ENCODE results near the gene KBTBD8.

The KBTBD8 gene

GRCh38 chr3:67047051-67047450 is 48.9 kb downstream of the KBTBD8 start:
- Histone ChIP-seq H3K4me1 (ENCODE audit: control insufficient read depth in 1 of 2, insufficient read depth in 1 of 2, low read depth in 1 of 2, low read length in 1 of 2) (no peaks in the 10 kb centered on the region), H3K27me3 (no peaks in the 10 kb centered on the region), H3K9me3 (no peaks in the 10 kb centered on the region), H3K36me3 (no peaks in the 10 kb centered on the region), H3K27ac (no peak overlapping the region), H3K4me3 (ENCODE audit: low read depth in 1 of 2, low read length in 1 of 2) (no peak overlapping the region)
- TF ChIP-seq CTCF (IDR thresholded peaks at IDR 0.05): no peak

GRCh38 chr3:67048067-67048714 is 50.1 kb downstream of the KBTBD8 start:
- H3K27me3 ChIP-seq: no peaks in the 10 kb centered on the region
- H3K4me1 ChIP-seq (ENCODE audit: control insufficient read depth in 1 of 2, insufficient read depth in 1 of 2, low read depth in 1 of 2, low read length in 1 of 2): no peaks in the 10 kb centered on the region
- no peak overlapping the region for H3K4me3 ChIP-seq (ENCODE audit: low read depth in 1 of 2, low read length in 1 of 2)
- no peak overlapping the region for H3K27ac ChIP-seq
- no peaks in the 10 kb centered on the region for H3K36me3 ChIP-seq
- H3K9me3 ChIP-seq: no peaks in the 10 kb centered on the region
- no peak for TF ChIP-seq CTCF (IDR thresholded peaks at IDR 0.05)

GRCh38 chr3:67048715-67049074 is 50.6 kb downstream of the KBTBD8 start:
- Histone ChIP-seq H3K4me3 (ENCODE audit: low read depth in 1 of 2, low read length in 1 of 2) (no peak overlapping the region), H3K4me1 (ENCODE audit: control insufficient read depth in 1 of 2, insufficient read depth in 1 of 2, low read depth in 1 of 2, low read length in 1 of 2) (no peaks in the 10 kb centered on the region), H3K27ac (no peak overlapping the region), H3K27me3 (no peaks in the 10 kb centered on the region), H3K9me3 (no peaks in the 10 kb centered on the region), H3K36me3 (no peaks in the 10 kb centered on the region)
- no peak for TF ChIP-seq CTCF (IDR thresholded peaks at IDR 0.05)

- Histone ChIP-seq H3K4me3 (ENCODE audit: low read depth in 1 of 2, low read length in 1 of 2) (no peak overlapping the region), H3K4me1 (ENCODE audit: control insufficient read depth in 1 of 2, insufficient read depth in 1 of 2, low read depth in 1 of 2, low read length in 1 of 2) (no peaks in the 10 kb centered on the region), H3K36me3 (no peaks in the 10 kb centered on the region), H3K27ac (no peak overlapping the region), H3K27me3 (no peaks in the 10 kb centered on the region), H3K9me3 (no peaks in the 10 kb centered on the region)
- TF ChIP-seq CTCF (IDR thresholded peaks at IDR 0.05): no peak
Measured at GRCh38 chr3:67059443-67059842, 61.3 kb downstream of the KBTBD8 start.

Data from neutrophil (primary cell).